Spinal cord (tissue), 10 donors: ENCODE data around the gene TACO1. TPM values are rescaled to one million over a fixed set of nuclear protein-coding genes. Genes with fewer than 3 reads are reported as not detected.
A peak's percentile ranks its signal among the peaks of the same experiment; 100 is the strongest.

Experiments
- DNase-seq, 6 donors: peaks; one replicate each; pipeline versions ENCODE4 v3.0.0 to v3.0.0-alpha.2; 2013 to 2015; ENCODE audit warnings: low spot score in 6 of 6, low read depth in 4 of 6
- H3K27ac ChIP-seq: one replicate; pipeline ENCODE4 v1.5.1; 2013; ENCODE audit warnings: low read depth, low read length, control low read depth
- H3K27me3 ChIP-seq: one replicate; pipeline ENCODE4 v1.6.1; 2013; ENCODE audit warnings: low read length; ENCODE audit not compliant: control insufficient read depth, insufficient read depth
- H3K36me3 ChIP-seq: one replicate; pipeline ENCODE4 v1.6.1; 2013; ENCODE audit warnings: low read length; ENCODE audit not compliant: control insufficient read depth, insufficient read depth
- H3K4me1 ChIP-seq: one replicate; pipeline ENCODE4 v1.6.1; 2013; ENCODE audit warnings: low read length; ENCODE audit not compliant: control insufficient read depth, insufficient read depth
- H3K4me3 ChIP-seq: one replicate; pipeline ENCODE4 v1.5.1; 2013; ENCODE audit warnings: low read depth, low read length, control low read depth
- H3K9me3 ChIP-seq: one replicate; pipeline ENCODE4 v1.6.1; 2013; ENCODE audit warnings: low read length; ENCODE audit not compliant: control insufficient read depth, insufficient read depth
- WGBS: methylation state at CpG from one replicate; pipeline ENCODE4 v1.1.5; 2013; ENCODE audit warnings: missing lambda C conversion rate; ENCODE audit not compliant: insufficient coverage; 5-methylcytosine and 5-hydroxymethylcytosine counted together
- polyA plus RNA-seq, 2 donors: library from polyadenylated mRNA; unstranded; fragments of 120-200 nt; gene quantifications; one replicate each; pipeline ENCODE4 v1.2.1, GENCODE V29; 2013; ENCODE audit not compliant: insufficient read length in 2 of 2
- small RNA-seq: library from RNA; depleted of rRNA; stranded (forward); fragments of <200 nt; gene quantifications from one replicate; pipeline ENCODE3, GENCODE V24; 2014; ENCODE audit warnings: low replicate concordance
- total RNA-seq, 2 donors: library from RNA; depleted of rRNA in 1 of 2; stranded (reverse); fragments of 120-200 nt in 1 of 2; fragments of >200 nt in 1 of 2; gene quantifications; one replicate each; pipeline versions ENCODE4 v1.2.3 to v1.2.4, GENCODE V29; 2013 to 2014
- donor health status: healthy.

Gene TACO1
- total and polyA plus RNA-seq, 4 donors: 10.3 to 21.1 (median 16.2) TPM

DNA sequence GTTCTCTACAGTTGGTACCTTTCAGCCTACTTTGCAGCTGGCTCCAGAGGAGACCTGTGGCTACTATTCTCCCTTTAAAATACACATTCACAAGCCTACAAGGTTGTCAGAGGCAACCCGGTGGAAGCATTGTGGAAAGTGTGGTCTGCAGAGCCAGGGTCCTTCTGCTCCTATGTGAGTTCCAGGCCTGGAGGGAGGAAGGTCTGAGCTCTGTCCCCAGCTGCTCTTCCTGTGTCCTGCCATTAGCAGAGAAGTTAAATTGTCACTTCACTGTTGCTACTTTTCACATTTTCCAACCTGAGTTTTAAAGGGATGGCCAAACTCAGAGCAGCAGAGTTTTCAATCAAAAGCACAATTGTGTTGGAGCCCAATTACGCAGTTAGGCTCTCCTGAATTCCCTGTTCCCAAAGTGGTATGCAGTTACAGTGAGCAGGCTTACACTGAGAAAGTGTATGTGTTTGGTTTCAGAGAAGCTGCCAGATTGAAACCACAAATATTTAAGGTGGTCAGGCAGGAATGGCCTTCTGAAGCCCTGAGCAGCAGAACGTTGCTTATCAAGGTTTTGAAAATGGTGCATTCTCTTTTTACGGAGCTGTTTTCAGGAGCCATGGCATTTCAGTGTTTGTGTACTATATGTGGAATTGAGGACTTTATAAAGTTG, 46.5 kb downstream of the TACO1 start:
- no peak overlapping the region for H3K4me3 ChIP-seq
- no peak for DNase-seq
- H3K27ac ChIP-seq: no peak overlapping the region
- H3K9me3 ChIP-seq: no peaks in the 10 kb centered on the region
- WGBS: 71% methylated on average over 3 of the region's 4 CpGs
- H3K4me1 ChIP-seq: no peaks in the 10 kb centered on the region
- H3K27me3 ChIP-seq: no peaks in the 10 kb centered on the region
- peaks cover 29% of the 10 kb centered on the region for H3K36me3 ChIP-seq

DNA sequence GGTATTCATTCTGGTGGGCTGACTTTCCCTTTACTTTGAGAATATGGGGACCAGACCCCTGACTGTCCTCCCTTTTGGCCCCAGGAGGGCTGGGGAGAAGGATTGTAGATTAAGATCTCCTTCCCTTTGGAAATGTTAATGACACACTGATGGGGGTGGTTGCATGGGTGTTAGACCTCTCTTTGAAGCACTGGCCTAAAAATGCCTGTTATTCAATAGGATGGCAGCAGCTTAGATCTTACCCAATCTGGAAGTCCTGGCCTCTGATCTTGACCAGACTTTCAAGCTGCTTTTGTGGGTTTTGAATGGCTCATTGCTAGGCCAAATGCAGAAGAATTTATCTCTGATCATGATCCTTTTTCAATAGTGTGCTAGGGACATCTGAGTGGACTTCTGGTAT, 47.2 kb downstream of the TACO1 start:
- Histone ChIP-seq H3K9me3 (no peaks in the 10 kb centered on the region), H3K27me3 (no peaks in the 10 kb centered on the region), H3K27ac (no peak overlapping the region), H3K4me3 (no peak overlapping the region), H3K36me3 (peaks cover 31% of the 10 kb centered on the region), H3K4me1 (no peaks in the 10 kb centered on the region)
- DNase-seq: no peak

DNA sequence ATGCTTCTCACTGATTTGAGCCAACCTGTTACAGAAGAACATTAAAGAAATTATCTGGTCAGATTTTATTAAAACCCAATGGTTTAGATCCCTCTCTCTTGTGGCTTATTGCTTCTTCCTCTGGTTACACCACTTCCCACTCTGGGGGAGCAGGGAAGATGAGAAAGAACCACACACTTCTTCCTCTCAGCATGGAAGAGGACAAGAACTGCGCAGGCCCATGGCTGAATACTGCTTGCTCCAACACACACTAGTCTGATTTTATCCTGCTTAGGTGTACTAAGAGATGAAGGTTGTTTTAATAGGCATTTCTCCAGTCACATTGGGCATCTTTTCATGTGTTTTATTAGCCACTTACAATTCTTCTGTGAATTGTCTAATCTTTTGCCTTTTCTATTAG, 49.1 kb downstream of the TACO1 start:
- Histone ChIP-seq H3K9me3 (no peaks in the 10 kb centered on the region), H3K4me1 (no peaks in the 10 kb centered on the region), H3K4me3 (no peak overlapping the region), H3K36me3 (peaks cover 35% of the 10 kb centered on the region), H3K27me3 (no peaks in the 10 kb centered on the region), H3K27ac (no peak overlapping the region)
- WGBS: no CpG with 5 or more reads among the region's 1 CpG
- no peak for DNase-seq

DNA sequence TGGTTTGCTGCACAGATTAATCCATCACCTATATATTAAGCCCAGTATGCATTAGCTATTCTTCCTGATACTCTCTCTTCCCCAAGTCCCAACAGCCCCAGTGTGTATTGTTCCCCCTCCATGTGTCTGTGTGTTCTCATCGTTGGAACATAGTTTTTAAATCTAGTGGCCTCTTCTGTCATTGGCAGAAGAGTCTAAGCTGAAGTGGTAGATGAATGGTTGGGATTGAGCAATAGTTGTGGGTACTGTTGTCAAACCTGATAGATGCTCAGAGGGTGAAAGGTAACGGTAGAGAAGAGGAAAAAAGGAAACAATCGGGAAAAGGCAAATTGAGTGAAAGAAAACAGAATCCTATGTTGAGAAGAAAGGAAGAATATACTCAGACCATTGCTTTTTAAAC, 51.4 kb downstream of the TACO1 start:
- WGBS: 39% methylated on average over 2 of the region's 3 CpGs
- DNase-seq: no peak
- H3K36me3 ChIP-seq: peaks cover 29% of the 10 kb centered on the region

DNA sequence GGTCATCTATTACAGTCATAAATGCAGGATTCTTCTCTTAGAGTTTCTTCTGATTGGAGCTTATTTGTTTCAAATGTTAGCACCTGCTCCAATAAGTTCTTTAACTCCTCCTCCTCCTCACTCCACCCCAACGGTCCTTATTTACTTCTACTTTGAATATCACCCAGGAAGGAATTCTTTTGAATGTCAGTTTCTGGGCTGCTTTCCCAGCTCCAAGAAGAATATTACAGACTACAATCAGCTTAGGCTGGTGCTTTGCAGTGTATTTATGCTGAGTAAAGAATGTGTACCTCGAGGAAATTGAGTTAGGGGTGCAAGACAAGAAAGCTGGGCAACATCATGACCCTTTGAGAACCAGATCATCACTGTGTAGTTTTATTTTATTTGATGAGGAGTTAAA, 52.4 kb downstream of the TACO1 start:
- Histone ChIP-seq H3K27ac (no peak overlapping the region), H3K36me3 (peaks cover 28% of the 10 kb centered on the region), H3K4me1 (no peaks in the 10 kb centered on the region), H3K9me3 (no peaks in the 10 kb centered on the region), H3K4me3 (no peak overlapping the region), H3K27me3 (no peaks in the 10 kb centered on the region)
- DNase-seq: peak in 1 of 6 donors; percentile 31
- WGBS: 27% methylated on average over 2 of the region's 2 CpGs

More for the DNA sequence above, 51.4 kb downstream of the TACO1 start:
- Histone ChIP-seq H3K27me3 (no peaks in the 10 kb centered on the region), H3K4me3 (no peak overlapping the region), H3K4me1 (no peaks in the 10 kb centered on the region), H3K27ac (no peak overlapping the region), H3K9me3 (no peaks in the 10 kb centered on the region)

DNA sequence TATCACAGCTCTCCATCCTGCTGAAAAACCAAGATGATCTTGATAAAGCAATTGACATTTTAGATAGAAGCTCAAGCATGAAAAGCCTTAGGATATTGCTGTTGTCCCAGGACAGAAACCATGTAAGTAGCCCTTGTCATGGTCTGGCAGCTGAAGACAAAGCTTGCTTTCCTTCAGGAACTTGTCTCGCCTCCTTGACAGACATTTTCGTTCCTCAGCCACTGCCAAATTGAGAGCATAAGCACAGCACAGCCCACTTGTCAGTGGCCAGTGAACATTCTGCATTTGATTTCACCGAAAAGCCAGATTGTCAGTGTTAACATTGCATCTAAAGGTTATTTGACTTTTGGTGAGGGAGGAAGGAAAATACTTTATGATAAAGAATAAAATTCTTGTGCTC, 57.1 kb downstream of the TACO1 start:
- 86% methylated on average over 2 of the region's 3 CpGs for WGBS
- Histone ChIP-seq H3K27ac (no peak overlapping the region), H3K9me3 (no peaks in the 10 kb centered on the region)

More for the DNA sequence above, 57.1 kb downstream of the TACO1 start:
- no peaks in the 10 kb centered on the region for H3K4me1 ChIP-seq
- no peaks in the 10 kb centered on the region for H3K27me3 ChIP-seq
- DNase-seq: no peak
- H3K4me3 ChIP-seq: no peak overlapping the region
- H3K36me3 ChIP-seq: peaks cover 50% of the 10 kb centered on the region

Small RNAs within 50 kb of the gene (small RNA-seq; reads per million reads assigned to genes)
- gene RNU6-288P: not detected

Other genes starting within 250 kb of the TACO1 start
- 10 to 100 TPM; 25.1 to 28.6 TPM for gene CYB561, start 154.6 kb upstream of the TACO1 start, total RNA-seq
- gene CYB561, start 154.6 kb upstream of the TACO1 start, polyA plus RNA-seq: 10 to 100 TPM; 41.6 to 44.2 TPM
- 1 to 10 TPM; 6.3 to 8.1 TPM for gene ACE, start 123.8 kb upstream of the TACO1 start, total RNA-seq
- 10 to 100 TPM; 14.4 to 15.4 TPM for gene ACE, start 123.8 kb upstream of the TACO1 start, polyA plus RNA-seq
- 1 to 10 TPM in 1 of 2 donors, under 1 TPM in 1; 0.22 to 1.2 TPM for gene KCNH6, start 77.5 kb upstream of the TACO1 start, total RNA-seq
- 1 to 10 TPM; 1.7 to 2.3 TPM for gene KCNH6, start 77.5 kb upstream of the TACO1 start, polyA plus RNA-seq
- gene DCAF7, start 50.4 kb upstream of the TACO1 start, total RNA-seq: 10 to 100 TPM; 41.9 to 53.2 TPM
- 100 to 1,000 TPM; 107 to 122 TPM for gene DCAF7, start 50.4 kb upstream of the TACO1 start, polyA plus RNA-seq
- gene MAP3K3, start 21.5 kb downstream of the TACO1 start, total RNA-seq: 10 to 100 TPM; 26.9 to 42.6 TPM
- 10 to 100 TPM; 21.9 to 33.1 TPM for gene MAP3K3, start 21.5 kb downstream of the TACO1 start, polyA plus RNA-seq
- gene LIMD2, start 99.2 kb downstream of the TACO1 start, total RNA-seq: 10 to 100 TPM in 1 of 2 donors, 1 to 10 TPM in 1; 8.8 to 31.7 TPM
- gene LIMD2, start 99.2 kb downstream of the TACO1 start, polyA plus RNA-seq: 10 to 100 TPM; 48.6 to 50.8 TPM
- gene STRADA, start 140.9 kb downstream of the TACO1 start, total RNA-seq: 10 to 100 TPM; 39.9 to 40.2 TPM
- gene STRADA, start 140.9 kb downstream of the TACO1 start, polyA plus RNA-seq: 100 to 1,000 TPM in 1 of 2 donors, 10 to 100 TPM in 1; 73.2 to 108 TPM
- 10 to 100 TPM; 74.9 to 75.6 TPM for gene CCDC47, start 172.7 kb downstream of the TACO1 start, total RNA-seq
- gene CCDC47, start 172.7 kb downstream of the TACO1 start, polyA plus RNA-seq: 10 to 100 TPM; 68.9 to 85.7 TPM
- 100 to 1,000 TPM in 1 of 2 donors, 10 to 100 TPM in 1; 90.1 to 101 TPM for gene DDX42, start 173.3 kb downstream of the TACO1 start, total RNA-seq
- 100 to 1,000 TPM; 113 to 114 TPM for gene DDX42, start 173.3 kb downstream of the TACO1 start, polyA plus RNA-seq
- 10 to 100 TPM; 37.4 to 52.9 TPM for gene PSMC5, start 226.5 kb downstream of the TACO1 start, total RNA-seq
- gene PSMC5, start 226.5 kb downstream of the TACO1 start, polyA plus RNA-seq: 100 to 1,000 TPM; 182 to 193 TPM
- 10 to 100 TPM; 26.1 to 42.2 TPM for gene FTSJ3, start 226.8 kb downstream of the TACO1 start, total RNA-seq
- 10 to 100 TPM; 37.5 to 49.8 TPM for gene FTSJ3, start 226.8 kb downstream of the TACO1 start, polyA plus RNA-seq
- gene SMARCD2, start 241.8 kb downstream of the TACO1 start, total RNA-seq: 10 to 100 TPM; 28.1 to 52.3 TPM
- 10 to 100 TPM; 24.4 to 36.6 TPM for gene SMARCD2, start 241.8 kb downstream of the TACO1 start, polyA plus RNA-seq